Neural cell (in vitro differentiated cells): ENCODE measurements around the gene ANKRD44. TPM values are rescaled to one million over a fixed set of nuclear protein-coding genes. Genes with fewer than 3 reads are reported as not detected.
"Not testable (repeated sequence)": the region's sequence is repeated elsewhere in the genome, so short reads cannot be mapped to it uniquely, and the experiment has no call there.

Source experiments
- H2AFZ ChIP-seq: fragments of 200-600, 300-800 bp; sonication (generic), shearing (Covaris generic); 2 replicates; pipeline ENCODE4 v1.6.0; 2014; ENCODE audit warnings: low read depth, mild to moderate bottlenecking, antibody characterized with exemption, low read length, moderate library complexity
- H3F3A ChIP-seq: fragments of 200-600 bp; shearing (Covaris generic); 2 replicates; pipeline ENCODE4 v1.6.1; 2016; ENCODE audit warnings: mild to moderate bottlenecking, moderate library complexity, mixed read lengths, antibody characterized with exemption, low read length; ENCODE audit not compliant: insufficient read depth, poor library complexity, severe bottlenecking
- H3K27ac ChIP-seq: fragments of 200-600, 300-800 bp; sonication (generic), shearing (Covaris generic); 2 replicates; pipeline ENCODE4 v1.5.1; 2014; ENCODE audit warnings: mild to moderate bottlenecking, low read length, moderate library complexity
- H3K27me3 ChIP-seq: fragments of 300-800, 200-600 bp; sonication (generic), shearing (Covaris generic); 2 replicates; pipeline ENCODE4 v1.6.0; 2014; ENCODE audit warnings: mild to moderate bottlenecking, low read depth, low read length, moderate library complexity; ENCODE audit not compliant: insufficient read depth
- H3K36me3 ChIP-seq: fragments of 300-800, 200-600 bp; sonication (generic), shearing (Covaris generic); 2 replicates; pipeline ENCODE4 v1.5.1; 2014; ENCODE audit warnings: mild to moderate bottlenecking, antibody characterized with exemption, low read length, moderate library complexity; ENCODE audit not compliant: insufficient read depth
- H3K4me2 ChIP-seq: fragments of 300-800, 200-600 bp; sonication (generic), shearing (Covaris generic); 2 replicates; pipeline ENCODE4 v1.6.0; 2014; ENCODE audit warnings: mild to moderate bottlenecking, low read length
- H3K4me3 ChIP-seq: fragments of 300-800, 200-600 bp; sonication (generic), shearing (Covaris generic); 2 replicates; pipeline ENCODE4 v1.5.1; 2014; ENCODE audit warnings: mild to moderate bottlenecking, low read length, moderate library complexity
- H3K79me2 ChIP-seq: fragments of 200-600 bp; shearing (Covaris generic); replicated peaks from 2 replicates; pipeline ENCODE4 v1.6.0; 2014; ENCODE audit warnings: mild to moderate bottlenecking, low read length, moderate library complexity; ENCODE audit not compliant: insufficient read depth
- H3K9ac ChIP-seq: fragments of 300-800, 200-600 bp; sonication (generic), shearing (Covaris generic); 2 replicates; pipeline ENCODE4 v1.6.1; 2016; ENCODE audit warnings: mild to moderate bottlenecking, low read length, mixed read lengths
- H3K9me2 ChIP-seq: fragments of 200-600 bp; shearing (Covaris generic); 2 replicates; pipeline ENCODE4 v1.6.1; 2016; ENCODE audit warnings: mild to moderate bottlenecking, low read length, mixed read lengths; ENCODE audit not compliant: insufficient read depth
- H3K9me3 ChIP-seq: fragments of 200-600, 300-800 bp; sonication (generic), shearing (Covaris generic); 2 replicates; pipeline ENCODE4 v1.6.1; 2016; ENCODE audit warnings: mild to moderate bottlenecking, mixed run types, low read length, moderate library complexity, mixed read lengths
- H4K20me1 ChIP-seq: fragments of 200-600 bp; shearing (Covaris generic); 2 replicates; pipeline ENCODE4 v1.6.1; 2016; ENCODE audit warnings: mild to moderate bottlenecking, mixed run types; ENCODE audit not compliant: insufficient read depth
- CTCF ChIP-seq: fragments of 450-650 bp; IDR thresholded peaks from 2 replicates; pipeline ENCODE4 v1.5.1; 2014; ENCODE audit warnings: antibody characterized with exemption, mild to moderate bottlenecking, moderate library complexity; ENCODE audit not compliant: poor library complexity, severe bottlenecking
- EP300 ChIP-seq: fragments of 450-650 bp; conservative IDR thresholded peaks from 2 replicates; pipeline ENCODE4 v1.6.1; 2014; ENCODE audit warnings: antibody characterized with exemption, mild to moderate bottlenecking, moderate library complexity; ENCODE audit not compliant: poor library complexity, severe bottlenecking
- EZH2 ChIP-seq: fragments of 200-600, 300-800 bp; shearing (Covaris generic), sonication (generic); IDR thresholded peaks from 2 replicates; pipeline ENCODE4 v1.6.1; 2014; ENCODE audit warnings: antibody characterized with exemption, low read length, borderline replicate concordance, mild to moderate bottlenecking; ENCODE audit not compliant: insufficient read depth, poor library complexity, severe bottlenecking
- MXI1 ChIP-seq: fragments of 450-650 bp; conservative IDR thresholded peaks from 2 replicates; pipeline ENCODE4 v1.6.1; 2014; ENCODE audit warnings: antibody characterized with exemption, mild to moderate bottlenecking; ENCODE audit not compliant: poor library complexity, severe bottlenecking
- POLR2AphosphoS5 ChIP-seq: IDR thresholded peaks from 2 replicates; pipeline ENCODE4 v1.6.1; 2012
- RAD21 ChIP-seq: fragments of 450-650 bp; conservative IDR thresholded peaks from 2 replicates; pipeline ENCODE4 v1.6.1; 2014; ENCODE audit warnings: antibody characterized with exemption, mild to moderate bottlenecking, moderate library complexity
- REST ChIP-seq: IDR thresholded peaks from 2 replicates; pipeline ENCODE4 v1.6.1; 2012; ENCODE audit warnings: borderline replicate concordance
- SMC3 ChIP-seq: fragments of 450-650 bp; conservative IDR thresholded peaks from 2 replicates; pipeline ENCODE4 v1.6.1; 2014; ENCODE audit warnings: antibody characterized with exemption, mild to moderate bottlenecking, moderate library complexity; ENCODE audit not compliant: poor library complexity
- TAF1 ChIP-seq: IDR thresholded peaks from 2 replicates; pipeline ENCODE4 v1.6.1; 2012; ENCODE audit warnings: low read depth
- polyA plus RNA-seq: library from polyadenylated mRNA; depleted of rRNA; stranded (reverse); fragments of >200 nt; gene quantifications from 2 replicates; pipeline ENCODE4 v1.2.3, GENCODE V29; 2014

ANKRD44 gene
- polyA plus RNA-seq, 1 donor from 2014 or later: 94.3 TPM

DNA sequence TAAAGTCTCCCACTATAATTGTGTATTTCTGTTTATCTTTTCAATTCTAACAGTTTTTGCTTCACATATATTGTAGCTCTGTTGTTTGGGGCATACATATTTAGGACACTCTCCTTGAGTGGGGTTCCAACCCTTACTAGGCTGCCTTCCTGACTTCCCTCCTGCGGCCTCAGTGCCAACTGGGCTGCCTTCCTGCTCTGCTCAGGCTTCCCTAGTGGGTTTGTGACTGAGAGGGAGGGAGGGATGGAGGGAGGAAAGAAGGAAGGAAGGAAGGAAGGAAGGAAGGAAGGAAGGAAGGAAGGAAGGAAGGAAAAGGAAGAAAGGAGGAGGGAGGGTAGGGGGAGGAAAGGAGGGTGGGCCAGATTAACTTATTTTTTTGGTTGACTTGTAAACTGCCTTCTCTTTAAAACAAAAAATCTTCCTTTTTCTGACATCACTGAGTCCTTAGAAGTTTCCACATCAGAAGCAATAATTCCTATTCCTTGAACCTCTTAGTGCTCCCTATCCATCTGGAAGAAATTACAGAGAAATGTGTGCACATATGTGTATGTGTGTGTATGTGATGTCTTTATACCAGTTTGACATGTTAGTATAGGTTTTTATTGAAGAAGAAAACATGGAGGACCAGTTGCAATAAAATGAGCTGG, 238.7 kb downstream of the ANKRD44 start:
- Histone ChIP-seq H3F3A (no peaks in the 10 kb centered on the region), H2AFZ (no peak overlapping the region), H3K4me2 (no peak overlapping the region), H3K9ac (no peak overlapping the region), H4K20me1 (no peaks in the 10 kb centered on the region), H3K79me2 (no peaks in the 10 kb centered on the region), H3K9me2 (no peaks in the 10 kb centered on the region), H3K9me3 (no peaks in the 10 kb centered on the region), H3K27ac (no peak overlapping the region), H3K4me3 (no peak overlapping the region), H3K27me3 (no peaks in the 10 kb centered on the region), H3K36me3 (no peaks in the 10 kb centered on the region)
- no peak for TF ChIP-seq REST
- TF ChIP-seq RAD21: no peak
- no peak for TF ChIP-seq POLR2AphosphoS5
- no peak for TF ChIP-seq EP300
- TF ChIP-seq EZH2: no peak
- TF ChIP-seq TAF1: no peak
- TF ChIP-seq SMC3: no peak
- no peak for TF ChIP-seq CTCF
- TF ChIP-seq MXI1: no peak

- H3K27ac ChIP-seq: no peak overlapping the region
Measured at GRCh38 chr2:197071213-197071612, 239.4 kb downstream of the ANKRD44 start.

DNA sequence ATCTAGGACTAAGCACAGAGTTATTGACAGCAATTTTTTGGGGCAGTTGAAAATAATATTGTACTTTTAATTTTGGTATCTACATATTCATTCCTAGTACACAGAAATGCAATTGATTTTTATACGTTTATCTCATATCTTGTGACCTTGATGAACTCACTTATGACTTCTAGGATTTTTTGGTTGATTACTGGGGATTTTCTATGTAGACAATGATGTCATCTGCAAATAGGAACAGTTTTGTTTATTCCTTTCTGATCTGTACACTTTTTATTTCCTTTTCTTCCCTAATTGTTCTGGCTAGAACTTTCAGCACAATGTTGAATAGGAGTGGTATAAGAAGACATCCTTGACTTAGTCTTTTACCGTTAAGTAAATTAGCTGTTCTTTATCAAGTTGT, 240.6 kb downstream of the ANKRD44 start:
- Histone ChIP-seq H3K36me3 (no peaks in the 10 kb centered on the region), H3K9ac (no peak overlapping the region), H3K9me2 (no peaks in the 10 kb centered on the region), H4K20me1 (no peaks in the 10 kb centered on the region), H3K79me2 (no peaks in the 10 kb centered on the region), H3K9me3 (no peaks in the 10 kb centered on the region), H2AFZ (no peak overlapping the region), H3K4me2 (no peak overlapping the region), H3K27me3 (no peaks in the 10 kb centered on the region), H3K4me3 (no peak overlapping the region), H3F3A (no peaks in the 10 kb centered on the region), H3K27ac (no peak overlapping the region)
- no peak for TF ChIP-seq REST
- no peak for TF ChIP-seq MXI1
- TF ChIP-seq EZH2: no peak
- TF ChIP-seq SMC3: no peak
- no peak for TF ChIP-seq TAF1

More at GRCh38 chr2:197071213-197071612, 239.4 kb downstream of the ANKRD44 start:
- Histone ChIP-seq H3K36me3 (no peaks in the 10 kb centered on the region), H4K20me1 (no peaks in the 10 kb centered on the region), H2AFZ (no peak overlapping the region), H3K27me3 (no peaks in the 10 kb centered on the region), H3K9me3 (no peaks in the 10 kb centered on the region), H3K9ac (no peak overlapping the region), H3K4me3 (no peak overlapping the region), H3K79me2 (no peaks in the 10 kb centered on the region), H3F3A (no peaks in the 10 kb centered on the region), H3K9me2 (no peaks in the 10 kb centered on the region), H3K4me2 (no peak overlapping the region)
- TF ChIP-seq POLR2AphosphoS5 (no peak), TAF1 (no peak)

- H3K9ac ChIP-seq, H3K4me3 ChIP-seq, H3K4me2 ChIP-seq, H3K27ac ChIP-seq, H3K9me2 ChIP-seq, H3F3A ChIP-seq, H3K9me3 ChIP-seq, H3K79me2 ChIP-seq, H4K20me1 ChIP-seq, H3K36me3 ChIP-seq, H3K27me3 ChIP-seq, H2AFZ ChIP-seq: not testable (repeated sequence)
Measured at GRCh38 chr2:197062574-197062973, 248.0 kb downstream of the ANKRD44 start.
